Upper lobe of left lung (tissue), 4 donors: ENCODE data around the gene RASSF3.
"Not testable (repeated sequence)": the region's sequence is repeated elsewhere in the genome, so short reads cannot be mapped to it uniquely, and the experiment has no call there.

Experiments
- POLR2A ChIP-seq, 4 donors: fragments of 450-650 bp; IDR thresholded peaks; one replicate each; pipeline ENCODE4 v1.5.1; 2016 to 2017; ENCODE audit warnings: antibody characterized with exemption in 4 of 4, mild to moderate bottlenecking in 2 of 4
- POLR2AphosphoS5 ChIP-seq, 2 donors: sonication (generic); formaldehyde crosslinking; IDR thresholded peaks; one replicate each; pipeline ENCODE4 v1.5.1; 2017; ENCODE audit warnings: antibody characterized with exemption in 2 of 2
- TF ChIP-seq, protein P1 (sequence below), 6 experiments: fragments of 450-650 bp in 4 of 6; fragments of 200-600 bp in 2 of 6; sonication (generic) in 2 of 6; IDR thresholded peaks; one replicate each; pipeline ENCODE4 v1.5.1; 2016 to 2019; ENCODE audit warnings: antibody characterized with exemption in 6 of 6

DNA sequence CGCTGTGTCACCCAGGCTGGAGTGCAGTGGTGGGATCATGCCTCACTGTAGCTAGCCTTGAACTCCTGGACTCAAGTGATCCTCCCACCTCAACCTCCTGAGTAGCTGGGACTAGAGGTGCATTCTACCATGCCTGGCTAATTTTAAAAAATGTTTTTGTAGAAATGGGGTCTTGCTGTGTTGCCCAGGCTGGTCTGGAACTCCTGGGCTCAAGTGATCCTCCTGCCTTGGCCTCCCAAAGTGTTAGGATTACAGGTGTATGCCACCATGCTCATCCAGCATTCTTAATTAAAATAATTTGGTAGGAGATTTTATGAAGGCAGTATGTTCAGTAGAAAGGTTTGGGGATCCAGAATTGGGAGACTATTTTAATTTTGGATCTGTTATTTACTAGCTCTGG, 16.3 kb downstream of the RASSF3 start:
- not testable (repeated sequence) for TF ChIP-seq POLR2AphosphoS5, POLR2A (IDR thresholded peaks at IDR 0.05)
- TF ChIP-seq, protein P1, sequence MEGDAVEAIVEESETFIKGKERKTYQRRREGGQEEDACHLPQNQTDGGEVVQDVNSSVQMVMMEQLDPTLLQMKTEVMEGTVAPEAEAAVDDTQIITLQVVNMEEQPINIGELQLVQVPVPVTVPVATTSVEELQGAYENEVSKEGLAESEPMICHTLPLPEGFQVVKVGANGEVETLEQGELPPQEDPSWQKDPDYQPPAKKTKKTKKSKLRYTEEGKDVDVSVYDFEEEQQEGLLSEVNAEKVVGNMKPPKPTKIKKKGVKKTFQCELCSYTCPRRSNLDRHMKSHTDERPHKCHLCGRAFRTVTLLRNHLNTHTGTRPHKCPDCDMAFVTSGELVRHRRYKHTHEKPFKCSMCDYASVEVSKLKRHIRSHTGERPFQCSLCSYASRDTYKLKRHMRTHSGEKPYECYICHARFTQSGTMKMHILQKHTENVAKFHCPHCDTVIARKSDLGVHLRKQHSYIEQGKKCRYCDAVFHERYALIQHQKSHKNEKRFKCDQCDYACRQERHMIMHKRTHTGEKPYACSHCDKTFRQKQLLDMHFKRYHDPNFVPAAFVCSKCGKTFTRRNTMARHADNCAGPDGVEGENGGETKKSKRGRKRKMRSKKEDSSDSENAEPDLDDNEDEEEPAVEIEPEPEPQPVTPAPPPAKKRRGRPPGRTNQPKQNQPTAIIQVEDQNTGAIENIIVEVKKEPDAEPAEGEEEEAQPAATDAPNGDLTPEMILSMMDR (IDR thresholded peaks at IDR 0.05), result not testable (repeated sequence)
